Activated CD4-positive, alpha-beta memory T cell treated with anti-CD3 and anti-CD28 coated beads for 36 hours (primary cell): Measurements from ENCODE around the gene PALMD. TPM values are rescaled to one million over a fixed set of nuclear protein-coding genes. Genes with fewer than 3 reads are reported as not detected.

ENCODE experiments used
- CTCF ChIA-PET: fragments of 350-600 bp; sonication (Branson Sonifier 250); formaldehyde crosslinking; loops from one replicate; lab custom pipeline; 2021; ENCODE audit warnings: antibody characterized with exemption, inconsistent platforms; lab: Charles Lee
- POLR2A ChIA-PET: fragments of 350-600 bp; sonication (Branson Sonifier 250); formaldehyde crosslinking; loops from one replicate; lab custom pipeline; 2021; ENCODE audit warnings: antibody characterized with exemption; lab: Charles Lee
- DNase-seq: peaks from one replicate; pipeline ENCODE4 v3.0.0-alpha.2; 2020
- H3K27ac Mint-ChIP-seq: one replicate; pipeline ENCODE4 v1.8.0; 2021; ENCODE audit warnings: mixed read lengths
- H3K27me3 Mint-ChIP-seq: one replicate; pipeline ENCODE4 v1.8.0; 2021; ENCODE audit warnings: mixed read lengths
- H3K36me3 Mint-ChIP-seq: one replicate; pipeline ENCODE4 v1.8.0; 2021; ENCODE audit warnings: mixed read lengths
- H3K4me1 Mint-ChIP-seq: one replicate; pipeline ENCODE4 v1.8.0; 2021; ENCODE audit warnings: low read depth, mixed read lengths
- H3K4me3 Mint-ChIP-seq: one replicate; pipeline ENCODE4 v1.8.0; 2021; ENCODE audit warnings: mild to moderate bottlenecking, mixed read lengths
- H3K9me3 Mint-ChIP-seq: one replicate; pipeline ENCODE4 v1.8.0; 2021; ENCODE audit warnings: mixed read lengths
- intact Hi-C: fragments of 100-400 bp; cut with micrococcal nuclease; formaldehyde crosslinking; loops from one replicate; pipeline ENCODE4 v1.15.1; 2023
- total RNA-seq, 2 experiments: library from RNA; stranded (reverse); gene quantifications; one replicate each; pipeline ENCODE4 v1.2.3, GENCODE V29; 2021

The PALMD gene
- total RNA-seq, 2 experiments from 2014 or later = not detected

DNA sequence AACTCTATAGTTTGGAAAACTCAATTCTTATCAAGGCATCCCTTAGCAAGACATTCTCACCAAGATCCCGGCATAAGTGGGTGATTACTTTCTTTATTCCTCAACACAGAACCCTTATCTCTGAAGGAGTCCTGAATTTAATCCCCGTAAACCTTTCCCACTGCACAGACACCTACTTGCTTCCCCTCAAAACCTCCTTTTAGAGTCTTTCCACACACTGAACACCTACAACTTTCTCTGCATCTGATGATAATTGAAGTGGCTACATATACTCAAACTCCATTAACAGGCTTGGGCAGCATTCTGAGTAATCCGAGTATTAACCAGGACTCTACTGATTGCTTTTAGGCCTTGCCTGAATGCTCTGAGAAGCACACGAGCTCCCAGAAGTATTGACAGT is 23.5 kb downstream of the PALMD start:
- no peak overlapping the region for H3K4me3 Mint-ChIP-seq
- no peaks in the 10 kb centered on the region for H3K9me3 Mint-ChIP-seq
- ChIA-PET POLR2A (no interaction called here), CTCF (no interaction called here)
- no peak for DNase-seq
- H3K36me3 Mint-ChIP-seq = no peaks in the 10 kb centered on the region
- no peak overlapping the region for H3K27ac Mint-ChIP-seq
- peaks cover 22% of the 10 kb centered on the region for H3K27me3 Mint-ChIP-seq
- intact Hi-C loops = no loop called here
- H3K4me1 Mint-ChIP-seq = no peaks in the 10 kb centered on the region

DNA sequence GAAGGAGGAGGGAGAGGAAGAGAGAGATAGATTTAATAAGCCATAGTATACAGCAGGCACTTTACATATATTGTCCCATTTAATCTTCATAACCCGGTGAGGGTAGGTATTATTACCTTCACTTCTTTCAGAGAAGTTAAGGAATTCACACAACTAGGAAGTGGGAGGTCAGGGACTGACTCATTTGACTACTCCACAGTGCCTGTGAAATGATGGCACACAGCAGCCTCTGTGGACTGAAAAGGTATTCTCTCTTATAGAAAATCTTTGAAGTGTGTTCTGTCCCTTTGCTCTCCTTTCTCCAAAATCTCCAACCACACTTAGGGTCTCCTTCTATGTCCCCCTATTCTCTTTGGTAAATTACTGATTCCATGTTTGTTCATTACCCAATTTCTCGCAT is 23.9 kb downstream of the PALMD start:
- intact Hi-C loops = no loop called here
- POLR2A ChIA-PET = no interaction called here
- CTCF ChIA-PET = no interaction called here

GRCh38 chr1:99670583-99670982 is 24.7 kb downstream of the PALMD start:
- ChIA-PET CTCF (no interaction called here), POLR2A (no interaction called here)
- Mint-ChIP-seq H3K4me1 (no peaks in the 10 kb centered on the region), H3K36me3 (no peaks in the 10 kb centered on the region), H3K27ac (no peak overlapping the region), H3K4me3 (no peak overlapping the region), H3K27me3 (peaks cover 20% of the 10 kb centered on the region), H3K9me3 (no peaks in the 10 kb centered on the region)
- intact Hi-C loops = no loop called here
- no peak for DNase-seq

More for the DNA sequence above, 23.9 kb downstream of the PALMD start:
- H3K27ac Mint-ChIP-seq = no peak overlapping the region
- peaks cover 20% of the 10 kb centered on the region for H3K27me3 Mint-ChIP-seq
- H3K4me1 Mint-ChIP-seq = no peaks in the 10 kb centered on the region
- DNase-seq = no peak
- H3K4me3 Mint-ChIP-seq = no peak overlapping the region
- H3K9me3 Mint-ChIP-seq = no peaks in the 10 kb centered on the region
- H3K36me3 Mint-ChIP-seq = no peaks in the 10 kb centered on the region

DNA sequence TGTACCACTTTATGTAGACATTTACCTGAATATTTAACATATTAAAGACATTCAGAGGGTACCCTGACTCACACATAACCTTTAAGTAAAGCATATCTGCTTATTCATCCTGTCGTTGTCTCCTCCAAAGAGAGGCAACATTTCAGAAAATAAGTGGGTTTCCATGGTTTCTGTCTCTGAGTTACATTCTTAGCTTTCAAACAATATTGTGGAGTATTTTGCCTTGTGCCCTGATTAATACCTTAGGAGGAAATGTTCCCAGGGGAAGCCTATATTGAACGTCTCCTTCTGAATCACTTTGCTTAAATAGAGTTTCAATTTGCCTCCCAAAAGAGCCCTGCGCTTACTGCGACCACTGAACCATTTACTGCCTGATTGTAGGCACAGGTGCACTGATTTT is 26.1 kb downstream of the PALMD start:
- no peaks in the 10 kb centered on the region for H3K36me3 Mint-ChIP-seq
- CTCF ChIA-PET = interaction anchor here (1.0 kb wide), 1 partner anchor 14 kb away, joined by 3 read pairs; no protein-coding TSS in a partner anchor
- no peak overlapping the region for H3K27ac Mint-ChIP-seq
- H3K4me1 Mint-ChIP-seq = no peaks in the 10 kb centered on the region
- no peak for DNase-seq
- POLR2A ChIA-PET = no interaction called here
- H3K9me3 Mint-ChIP-seq = no peaks in the 10 kb centered on the region
- intact Hi-C loops = no loop called here
- peaks cover 20% of the 10 kb centered on the region for H3K27me3 Mint-ChIP-seq
- H3K4me3 Mint-ChIP-seq = no peak overlapping the region

GRCh38 chr1:99672530-99673213 is 26.8 kb downstream of the PALMD start:
- POLR2A ChIA-PET = no interaction called here
- Mint-ChIP-seq H3K4me3 (no peak overlapping the region), H3K36me3 (no peaks in the 10 kb centered on the region), H3K4me1 (no peaks in the 10 kb centered on the region), H3K9me3 (no peaks in the 10 kb centered on the region), H3K27me3 (peaks cover 16% of the 10 kb centered on the region), H3K27ac (no peak overlapping the region)
- DNase-seq = no peak
- CTCF ChIA-PET = interaction anchor here (1.0 kb wide), 2 partner anchors 13 kb away, joined by 3 to 5 read pairs; no protein-coding TSS in a partner anchor
- intact Hi-C loops = no loop called here

DNA sequence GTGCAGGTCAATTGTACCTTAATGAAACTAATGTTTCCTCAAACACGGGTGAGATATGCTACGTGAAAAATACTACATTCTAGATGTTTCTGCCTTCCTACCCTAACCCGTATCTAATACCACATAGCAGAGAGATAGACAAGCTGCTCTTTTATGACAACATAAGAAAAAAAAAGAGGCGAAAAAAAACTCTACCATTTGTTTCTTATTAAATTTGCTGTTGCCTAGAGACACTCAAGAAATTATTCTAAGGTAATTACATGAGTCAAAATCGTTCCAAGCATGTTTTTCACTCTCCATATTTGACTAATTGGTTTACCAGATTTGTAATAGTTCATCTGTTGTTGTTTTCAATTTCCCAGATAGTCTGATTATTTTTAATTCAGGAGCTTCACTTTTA is 27.4 kb downstream of the PALMD start:
- intact Hi-C loops = no loop called here
- no peaks in the 10 kb centered on the region for H3K4me1 Mint-ChIP-seq
- no peaks in the 10 kb centered on the region for H3K36me3 Mint-ChIP-seq
- H3K9me3 Mint-ChIP-seq = no peaks in the 10 kb centered on the region
- no peak overlapping the region for H3K4me3 Mint-ChIP-seq
- peaks cover 15% of the 10 kb centered on the region for H3K27me3 Mint-ChIP-seq
- H3K27ac Mint-ChIP-seq = no peak overlapping the region
- CTCF ChIA-PET = interaction anchor here (1.0 kb wide), 1 partner anchor 12 kb away, joined by 5 read pairs; no protein-coding TSS in a partner anchor
- POLR2A ChIA-PET = no interaction called here
- no peak for DNase-seq

- Mint-ChIP-seq H3K36me3 (no peaks in the 10 kb centered on the region), H3K9me3 (no peaks in the 10 kb centered on the region), H3K27ac (no peak overlapping the region), H3K27me3 (peaks cover 12% of the 10 kb centered on the region), H3K4me3 (no peak overlapping the region), H3K4me1 (no peaks in the 10 kb centered on the region)
- intact Hi-C loops = no loop called here
- no peak for DNase-seq
- ChIA-PET POLR2A (interaction anchor here (0.7 kb wide), 1 partner anchor 784 kb away, joined by 3 read pairs; no protein-coding TSS in a partner anchor), CTCF (interaction anchor here (1.1 to 1.5 kb wide), 2 partner anchors 11 to 493 kb away, joined by 3 to 4 read pairs; no protein-coding TSS in a partner anchor)
These were observed 28.5 kb downstream of the PALMD start for GRCh38 chr1:99674115-99675064.

GRCh38 chr1:99675292-99675691 is 29.4 kb downstream of the PALMD start:
- intact Hi-C loops = no loop called here
- ChIA-PET POLR2A (no interaction called here), CTCF (interaction anchor here (1.5 to 1.7 kb wide), 2 partner anchors 10 to 494 kb away, joined by 4 to 5 read pairs; no protein-coding TSS in a partner anchor)
- no peaks in the 10 kb centered on the region for H3K9me3 Mint-ChIP-seq
- no peaks in the 10 kb centered on the region for H3K4me1 Mint-ChIP-seq
- H3K4me3 Mint-ChIP-seq = no peak overlapping the region
- DNase-seq = no peak
- H3K36me3 Mint-ChIP-seq = no peaks in the 10 kb centered on the region
- no peak overlapping the region for H3K27ac Mint-ChIP-seq
- H3K27me3 Mint-ChIP-seq = peaks cover 12% of the 10 kb centered on the region

- Mint-ChIP-seq H3K27me3 (peaks cover 12% of the 10 kb centered on the region), H3K4me1 (no peaks in the 10 kb centered on the region), H3K27ac (no peak overlapping the region), H3K36me3 (no peaks in the 10 kb centered on the region), H3K4me3 (no peak overlapping the region), H3K9me3 (no peaks in the 10 kb centered on the region)
- ChIA-PET CTCF (interaction anchor here (1.7 kb wide), 1 partner anchor 10 kb away, joined by 5 read pairs; no protein-coding TSS in a partner anchor), POLR2A (no interaction called here)
- intact Hi-C loops = no loop called here
- no peak for DNase-seq
These were observed 30.1 kb downstream of the PALMD start for GRCh38 chr1:99675994-99676393.

GRCh38 chr1:99676876-99677275 is 31.0 kb downstream of the PALMD start:
- ChIA-PET CTCF (interaction anchor here (1.7 kb wide), 1 partner anchor 9 kb away, joined by 5 read pairs; no protein-coding TSS in a partner anchor), POLR2A (no interaction called here)
- peaks cover 11% of the 10 kb centered on the region for H3K27me3 Mint-ChIP-seq
- no peak for DNase-seq
- H3K36me3 Mint-ChIP-seq = no peaks in the 10 kb centered on the region
- intact Hi-C loops = no loop called here
- no peaks in the 10 kb centered on the region for H3K4me1 Mint-ChIP-seq
- no peaks in the 10 kb centered on the region for H3K9me3 Mint-ChIP-seq
- H3K4me3 Mint-ChIP-seq = no peak overlapping the region
- no peak overlapping the region for H3K27ac Mint-ChIP-seq

- no peaks in the 10 kb centered on the region for H3K36me3 Mint-ChIP-seq
- ChIA-PET CTCF (no interaction called here), POLR2A (no interaction called here)
- H3K4me1 Mint-ChIP-seq = no peaks in the 10 kb centered on the region
- no peak overlapping the region for H3K27ac Mint-ChIP-seq
- no peak for DNase-seq
- peaks cover 7% of the 10 kb centered on the region for H3K27me3 Mint-ChIP-seq
- H3K4me3 Mint-ChIP-seq = no peak overlapping the region
- no peaks in the 10 kb centered on the region for H3K9me3 Mint-ChIP-seq
- intact Hi-C loops = no loop called here
These were observed 31.5 kb downstream of the PALMD start for GRCh38 chr1:99677416-99677815.

DNA sequence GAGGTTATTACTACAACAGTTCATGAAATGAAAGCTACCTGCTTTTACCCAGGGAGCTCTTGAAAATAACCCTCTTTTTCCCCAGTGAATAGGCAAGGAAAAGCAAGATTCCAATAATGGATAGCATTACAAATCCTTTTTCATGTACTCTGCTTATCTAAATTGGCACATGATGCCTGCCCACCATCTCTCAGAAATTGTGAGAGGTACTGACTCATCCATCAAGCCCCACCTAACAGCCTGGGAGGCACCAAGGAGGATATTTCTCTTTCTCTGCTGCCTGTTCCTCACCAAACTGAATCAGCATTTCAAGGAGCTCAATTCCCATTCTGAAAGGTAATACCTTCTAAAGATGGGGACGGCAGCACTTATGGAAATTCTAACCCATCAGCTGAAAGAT is 34.4 kb downstream of the PALMD start:
- POLR2A ChIA-PET = no interaction called here
- Mint-ChIP-seq H3K36me3 (no peaks in the 10 kb centered on the region), H3K9me3 (no peaks in the 10 kb centered on the region), H3K4me1 (no peaks in the 10 kb centered on the region), H3K27ac (no peak overlapping the region), H3K27me3 (no peaks in the 10 kb centered on the region), H3K4me3 (no peak overlapping the region)
- DNase-seq = no peak
- CTCF ChIA-PET = interaction anchor here (0.9 kb wide), 1 partner anchor 36 kb away, joined by 3 read pairs; no protein-coding TSS in a partner anchor
- intact Hi-C loops = no loop called here
